ENCODE data around the gene C9orf153. TPM values are rescaled to one million over a fixed set of nuclear protein-coding genes. Genes with fewer than 3 reads are reported as not detected.

The C9orf153 gene
- total and polyA plus RNA-seq, 2 of the 4 experiments (the other 2 are of a cell fraction) = not detected

DNA sequence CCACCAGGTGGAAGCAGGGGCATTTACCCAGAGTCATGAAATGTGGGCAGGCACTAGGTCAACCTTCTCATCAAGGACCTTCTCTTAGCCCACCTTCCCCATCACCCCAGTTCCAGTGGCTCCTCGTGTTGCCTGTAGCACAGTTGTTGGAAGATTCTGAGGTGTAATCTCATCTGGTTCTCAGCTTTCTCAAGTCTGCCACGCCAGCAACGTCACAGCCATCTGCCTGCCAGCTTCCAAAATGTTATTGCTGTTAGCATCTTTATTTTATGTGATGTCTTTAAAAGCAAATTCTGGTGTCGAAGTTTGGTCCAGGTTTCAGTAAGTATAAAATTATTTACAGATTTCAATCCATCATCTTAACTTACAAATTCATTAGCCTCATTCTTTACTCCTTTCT lies 10.7 kb downstream of the C9orf153 start:
- no peak overlapping the region for H3K23ac ChIP-seq (ENCODE audit: low read depth, low read length)
- no CpG with 5 or more reads among the region's 4 CpGs for WGBS, 2 experiments (ENCODE audit: extremely low coverage in 2 of 2, insufficient read length in 1 of 2)
- no peaks in the 10 kb centered on the region for H3K36me3 ChIP-seq (ENCODE audit: control insufficient read depth, insufficient read depth, low read length)
- CTCF ChIA-PET = no interaction called here
- H2AFZ ChIP-seq (replicated peaks; ENCODE audit: low read length, poor library complexity) = no peak overlapping the region
- H3K27me3 ChIP-seq (ENCODE audit: control insufficient read depth, insufficient read depth, low read length) = no peaks in the 10 kb centered on the region
- H3K4me3 ChIP-seq (ENCODE audit: insufficient read depth, low read depth, low read length) = no peak overlapping the region
- POLR2A ChIA-PET (ENCODE audit: unreplicated experiment) = interaction anchor here (0.6 kb wide), 1 partner anchor 29 kb away, joined by 3 read pairs; no protein-coding TSS in a partner anchor
- in situ Hi-C loops (cut with MboI; ENCODE audit: low sequenced_read_pairs) = no loop called here
- no peaks in the 10 kb centered on the region for H3K79me1 ChIP-seq (ENCODE audit: low read depth in 1 of 2, low read length in 2 of 2)
- intact Hi-C loops (cut with micrococcal nuclease) = loop anchor here (10.0 kb wide), 1 partner anchor 424 kb away; no protein-coding TSS in a partner anchor
- H3K14ac ChIP-seq (replicated peaks; ENCODE audit: low read depth, low read length) = no peak overlapping the region
- H3K4ac ChIP-seq (ENCODE audit: low read depth, low read length) = no peak overlapping the region
- no peak overlapping the region for H4K8ac ChIP-seq (ENCODE audit: low read depth in 2 of 2, low read length in 2 of 2)
- H2BK15ac ChIP-seq (ENCODE audit: low read depth, low read length) = no peak overlapping the region
- no peaks in the 10 kb centered on the region for H4K20me1 ChIP-seq (ENCODE audit: insufficient read depth, low read length)
- no peak overlapping the region for H3K9ac ChIP-seq (ENCODE audit: low read depth, low read length)
- no peak for DNase-seq
- dilution Hi-C loops (cut with HindIII; ENCODE audit: low sequenced_read_pairs, unreplicated experiment) = no loop called here
- BruUV-seq (replicated peaks) = no TSS peak
- H3K18ac ChIP-seq (ENCODE audit: low read depth, low read length) = no peak overlapping the region
- H3K4me1 ChIP-seq (ENCODE audit: control insufficient read depth, insufficient read depth, low read length) = no peaks in the 10 kb centered on the region
- no peak for ATAC-seq (ENCODE audit: low read depth)
- H2BK5ac ChIP-seq (ENCODE audit: low read depth, low read length, poor library complexity, severe bottlenecking) = no peak overlapping the region
- H3K56ac ChIP-seq (ENCODE audit: extremely low read depth, insufficient read depth, low read length) = no peak overlapping the region
- TF ChIP-seq MXI1 (IDR thresholded peaks at IDR 0.05; ENCODE audit: borderline replicate concordance, low read depth, low read length) (no peak), RAD21 (IDR thresholded peaks at IDR 0.05; ENCODE audit: low read length) (no peak), CHD1 (IDR thresholded peaks at IDR 0.05; ENCODE audit: low read depth, low read length) (no peak), RFX5 (IDR thresholded peaks at IDR 0.05; ENCODE audit: low read depth, low read length) (no peak), CEBPB (IDR thresholded peaks at IDR 0.05; ENCODE audit: low read depth, low read length) (no peak), POLR2A (IDR thresholded peaks at IDR 0.05; ENCODE audit: low read depth, low read length) (no peak), BHLHE40 (IDR thresholded peaks at IDR 0.05; ENCODE audit: low read depth, low read length) (no peak), RCOR1 (IDR thresholded peaks at IDR 0.05; ENCODE audit: insufficient replicate concordance, low read length) (no peak), MAZ (IDR thresholded peaks at IDR 0.05; ENCODE audit: borderline replicate concordance, low read depth, low read length) (no peak), SMC3 (IDR thresholded peaks at IDR 0.05; ENCODE audit: low read depth, low read length) (no peak), FOS (IDR thresholded peaks at IDR 0.05; ENCODE audit: low read depth, low read length) (no peak), NFE2L2 (IDR thresholded peaks at IDR 0.05; ENCODE audit: low read depth, low read length) (no peak), MAFK (IDR thresholded peaks at IDR 0.05; ENCODE audit: low read depth, low read length) (no peak)
- TF ChIP-seq, protein P1, sequence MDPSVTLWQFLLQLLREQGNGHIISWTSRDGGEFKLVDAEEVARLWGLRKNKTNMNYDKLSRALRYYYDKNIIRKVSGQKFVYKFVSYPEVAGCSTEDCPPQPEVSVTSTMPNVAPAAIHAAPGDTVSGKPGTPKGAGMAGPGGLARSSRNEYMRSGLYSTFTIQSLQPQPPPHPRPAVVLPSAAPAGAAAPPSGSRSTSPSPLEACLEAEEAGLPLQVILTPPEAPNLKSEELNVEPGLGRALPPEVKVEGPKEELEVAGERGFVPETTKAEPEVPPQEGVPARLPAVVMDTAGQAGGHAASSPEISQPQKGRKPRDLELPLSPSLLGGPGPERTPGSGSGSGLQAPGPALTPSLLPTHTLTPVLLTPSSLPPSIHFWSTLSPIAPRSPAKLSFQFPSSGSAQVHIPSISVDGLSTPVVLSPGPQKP (IDR thresholded peaks at IDR 0.05; ENCODE audit: borderline replicate concordance, low read depth, low read length) = no peak
- TF ChIP-seq, protein P2, sequence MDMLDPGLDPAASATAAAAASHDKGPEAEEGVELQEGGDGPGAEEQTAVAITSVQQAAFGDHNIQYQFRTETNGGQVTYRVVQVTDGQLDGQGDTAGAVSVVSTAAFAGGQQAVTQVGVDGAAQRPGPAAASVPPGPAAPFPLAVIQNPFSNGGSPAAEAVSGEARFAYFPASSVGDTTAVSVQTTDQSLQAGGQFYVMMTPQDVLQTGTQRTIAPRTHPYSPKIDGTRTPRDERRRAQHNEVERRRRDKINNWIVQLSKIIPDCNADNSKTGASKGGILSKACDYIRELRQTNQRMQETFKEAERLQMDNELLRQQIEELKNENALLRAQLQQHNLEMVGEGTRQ (IDR thresholded peaks at IDR 0.05; ENCODE audit: low read depth, low read length) = no peak
- TF ChIP-seq, protein P3, sequence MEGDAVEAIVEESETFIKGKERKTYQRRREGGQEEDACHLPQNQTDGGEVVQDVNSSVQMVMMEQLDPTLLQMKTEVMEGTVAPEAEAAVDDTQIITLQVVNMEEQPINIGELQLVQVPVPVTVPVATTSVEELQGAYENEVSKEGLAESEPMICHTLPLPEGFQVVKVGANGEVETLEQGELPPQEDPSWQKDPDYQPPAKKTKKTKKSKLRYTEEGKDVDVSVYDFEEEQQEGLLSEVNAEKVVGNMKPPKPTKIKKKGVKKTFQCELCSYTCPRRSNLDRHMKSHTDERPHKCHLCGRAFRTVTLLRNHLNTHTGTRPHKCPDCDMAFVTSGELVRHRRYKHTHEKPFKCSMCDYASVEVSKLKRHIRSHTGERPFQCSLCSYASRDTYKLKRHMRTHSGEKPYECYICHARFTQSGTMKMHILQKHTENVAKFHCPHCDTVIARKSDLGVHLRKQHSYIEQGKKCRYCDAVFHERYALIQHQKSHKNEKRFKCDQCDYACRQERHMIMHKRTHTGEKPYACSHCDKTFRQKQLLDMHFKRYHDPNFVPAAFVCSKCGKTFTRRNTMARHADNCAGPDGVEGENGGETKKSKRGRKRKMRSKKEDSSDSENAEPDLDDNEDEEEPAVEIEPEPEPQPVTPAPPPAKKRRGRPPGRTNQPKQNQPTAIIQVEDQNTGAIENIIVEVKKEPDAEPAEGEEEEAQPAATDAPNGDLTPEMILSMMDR (conservative IDR thresholded peaks at IDR 0.05; ENCODE audit: low read depth, low read length) = no peak
- H3K27ac ChIP-seq (ENCODE audit: insufficient read depth, low read length) = no peak overlapping the region
- no peak overlapping the region for H2BK20ac ChIP-seq (ENCODE audit: low read depth, low read length)
- no peaks in the 10 kb centered on the region for H3K9me3 ChIP-seq (ENCODE audit: control insufficient read depth, insufficient read depth, low read length)
- no peak overlapping the region for H2BK120ac ChIP-seq (ENCODE audit: low read depth, low read length)
- H2AK9ac ChIP-seq (replicated peaks; ENCODE audit: low read depth, low read length, poor library complexity) = no peak overlapping the region
- H3K9me1 ChIP-seq (ENCODE audit: insufficient read depth, low read length) = no peaks in the 10 kb centered on the region
- H3K4me2 ChIP-seq (ENCODE audit: low read depth, low read length) = no peak overlapping the region
- H4K5ac ChIP-seq (ENCODE audit: low read depth, low read length) = no peak overlapping the region
- H2AK5ac ChIP-seq (ENCODE audit: low read depth, low read length) = no peak overlapping the region
- no peak overlapping the region for H4K91ac ChIP-seq (ENCODE audit: insufficient read depth, low read depth, low read length)

Measured in IMR-90 (cell line).